CD4-positive, alpha-beta T cell treated with Interleukin-15 for 1 hour (primary cell): ENCODE data around the gene C1orf35.
A peak's percentile ranks its signal among the peaks of the same experiment; 100 is the strongest.

Experiments used
- DNase-seq: peaks from one replicate; pipeline ENCODE4 v3.0.0-alpha.2; 2020

Gene C1orf35

DNA sequence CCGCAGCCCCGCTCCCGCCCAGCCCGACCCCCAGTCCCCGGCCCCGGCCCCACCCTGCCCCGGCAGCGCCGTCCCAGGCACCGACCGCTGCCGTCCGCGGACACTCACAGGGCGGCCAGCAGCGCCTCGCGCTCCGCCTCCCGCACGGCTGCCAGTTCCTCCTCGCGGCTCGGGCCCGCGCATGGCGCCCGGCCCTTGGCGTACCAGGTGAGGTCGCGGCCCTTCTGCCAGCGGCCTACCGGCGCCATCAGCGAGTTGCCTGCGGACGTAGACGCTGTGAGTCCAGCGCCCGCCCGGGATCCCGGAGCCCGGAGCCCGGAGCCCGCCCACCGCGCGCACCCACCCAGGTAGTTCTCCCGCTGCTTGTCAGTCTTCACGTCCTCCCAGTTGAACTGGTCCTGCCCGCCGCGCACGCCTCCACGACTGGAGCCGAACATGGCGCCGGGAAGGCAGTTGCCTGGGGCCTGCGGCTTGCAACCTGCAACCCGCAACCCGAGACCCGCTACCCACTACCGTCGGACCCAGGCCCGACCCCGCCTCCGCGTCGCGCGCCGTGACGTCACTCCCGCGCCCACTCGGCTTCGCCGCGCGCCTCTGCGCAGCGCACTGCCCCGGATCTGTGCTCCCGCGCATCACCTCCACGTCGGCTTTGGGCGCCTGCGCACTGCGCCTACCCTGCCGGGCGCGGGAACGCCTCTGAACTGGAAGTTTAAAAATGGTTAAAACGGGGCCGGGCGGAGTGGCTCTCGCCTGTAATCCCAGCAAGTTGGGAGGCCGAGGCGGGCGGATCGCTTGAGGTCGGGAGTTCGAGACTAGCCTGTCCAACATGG lies at the start of gene C1orf35:
Gene C1orf35 (minus strand): TSS at position 535 of the 830 bp plus-strand sequence. CDS start 98 bp downstream, at position 437.
- DNase-seq, result peak; percentile 93

DNA sequence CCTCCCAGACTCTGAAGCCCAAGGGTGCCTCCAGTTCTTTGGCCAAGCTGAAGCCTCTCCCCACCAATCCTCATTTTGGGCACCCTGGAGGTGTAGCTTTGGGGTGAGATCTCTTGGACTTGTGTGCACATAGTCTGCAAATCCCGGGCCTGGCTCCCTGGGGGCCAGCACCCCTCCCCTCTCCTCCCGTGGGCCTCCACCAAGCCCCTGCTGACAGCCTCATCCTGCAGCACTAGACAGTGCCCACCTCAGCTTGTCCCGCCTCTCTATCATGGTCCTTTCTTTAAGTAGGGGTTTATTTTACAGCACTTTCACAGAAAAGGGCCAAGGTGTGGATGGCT lies 49.8 kb upstream of the C1orf35 start:
- DNase-seq, result no peak

GRCh38 chr1:228152097-228152917 lies 49.2 kb upstream of the C1orf35 start:
- DNase-seq, result no peak

GRCh38 chr1:228151180-228151925 lies 48.2 kb upstream of the C1orf35 start:
- no peak for DNase-seq

DNA sequence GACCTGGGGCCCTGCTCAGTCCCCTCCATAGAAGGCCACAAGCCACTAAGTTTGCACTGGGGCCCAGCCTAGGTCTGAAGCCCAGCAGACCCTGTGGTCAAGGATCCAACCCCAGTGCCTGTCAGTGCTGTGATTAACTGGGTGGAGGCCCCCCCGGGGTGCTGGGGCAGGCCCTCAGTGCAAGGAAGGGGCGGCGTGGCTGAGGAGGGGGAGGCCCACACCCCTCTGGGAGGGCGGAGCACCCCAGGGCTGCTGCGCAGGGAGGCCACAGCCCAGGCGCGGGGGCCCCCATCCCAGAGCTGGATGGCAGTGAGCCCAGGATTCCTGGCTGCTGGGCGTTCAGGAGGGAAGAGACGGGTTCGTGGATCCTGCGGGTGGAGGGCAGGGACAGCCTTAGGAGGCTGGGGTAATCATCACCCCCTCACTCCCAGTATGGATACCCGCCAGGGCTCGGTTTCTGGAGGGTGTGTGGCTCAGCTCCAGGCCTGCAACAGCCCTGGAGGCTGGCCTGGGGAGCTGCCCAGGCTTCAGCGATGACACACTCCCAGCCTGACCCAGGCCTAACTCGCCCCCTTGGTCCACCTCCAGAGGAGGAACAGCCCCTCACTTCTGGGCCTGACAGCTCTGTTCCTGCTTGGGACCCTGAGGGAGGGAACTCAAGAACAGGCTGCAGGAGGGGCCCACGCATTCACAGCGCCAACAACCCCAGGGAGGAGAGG lies 47.5 kb upstream of the C1orf35 start:
- no peak for DNase-seq

- no peak for DNase-seq
Measured at GRCh38 chr1:228150120-228150460, 47.0 kb upstream of the C1orf35 start.

DNA sequence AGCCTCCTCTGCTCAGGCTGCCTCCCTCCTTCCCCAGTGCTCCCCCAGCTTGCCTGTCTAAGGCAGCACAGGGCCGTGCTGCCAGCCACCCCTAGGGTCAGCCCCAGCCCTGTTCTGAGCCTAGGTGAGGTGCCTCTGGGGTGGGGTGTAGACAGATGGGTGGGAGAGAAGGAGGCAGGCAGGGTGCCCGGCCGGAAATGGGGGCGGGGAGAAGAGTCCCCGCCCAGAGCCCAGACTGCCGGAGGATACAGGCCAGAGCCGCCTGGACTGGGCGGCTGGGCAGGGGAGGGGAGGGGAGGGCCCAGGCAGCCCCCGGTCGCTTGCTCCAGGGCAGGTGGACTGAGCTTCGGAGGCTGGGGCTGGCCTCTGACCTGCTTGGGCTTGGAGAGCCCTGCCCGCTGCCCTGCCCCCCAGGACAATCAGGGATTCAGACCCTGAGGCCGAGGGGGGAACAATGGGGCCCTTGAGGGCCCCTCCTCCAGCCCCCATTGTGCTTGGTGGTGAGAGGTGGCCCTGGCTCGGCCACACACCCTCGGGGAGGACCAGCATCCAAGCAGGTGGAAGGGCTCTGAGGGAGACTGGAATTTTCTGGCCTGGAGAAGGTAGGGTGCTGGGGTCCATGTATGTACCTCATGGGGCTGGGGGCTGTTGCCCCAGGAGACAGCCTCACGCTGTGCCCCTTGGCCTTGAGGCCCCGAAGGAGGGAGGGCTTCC lies 46.4 kb upstream of the C1orf35 start, which contains the start of gene GJC2:
Gene GJC2 (plus strand): TSS at position 525 of the 714 bp plus-strand sequence. CDS start 7,829 bp downstream, outside the sequence.
- no peak for DNase-seq

GRCh38 chr1:228148935-228149405 lies 45.8 kb upstream of the C1orf35 start:
- no peak for DNase-seq

DNA sequence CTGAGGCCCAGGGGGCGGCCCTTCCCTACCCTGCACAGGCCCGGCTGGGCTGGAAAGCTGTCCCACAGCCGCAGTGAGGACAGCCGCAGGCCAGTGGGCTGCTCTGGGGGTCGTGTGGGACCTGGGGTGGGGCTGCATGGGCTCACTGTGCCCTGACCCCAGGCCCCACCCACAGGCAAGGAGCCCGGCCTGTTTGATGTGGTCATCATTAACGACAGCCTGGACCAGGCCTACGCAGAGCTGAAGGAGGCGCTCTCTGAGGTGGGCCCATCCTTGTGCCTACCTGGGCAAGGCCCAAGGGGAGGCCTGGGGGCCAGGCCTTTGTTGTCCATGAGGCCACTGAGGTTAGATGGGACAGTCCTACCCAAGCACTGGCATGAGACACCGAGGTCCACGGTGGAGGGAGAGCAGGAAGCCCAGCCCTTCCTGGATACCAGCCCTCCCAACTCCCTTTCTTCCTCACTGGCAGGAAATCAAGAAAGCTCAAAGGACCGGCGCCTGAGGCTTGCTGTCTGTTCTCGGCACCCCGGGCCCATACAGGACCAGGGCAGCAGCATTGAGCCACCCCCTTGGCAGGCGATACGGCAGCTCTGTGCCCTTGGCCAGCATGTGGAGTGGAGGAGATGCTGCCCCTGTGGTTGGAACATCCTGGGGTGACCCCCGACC lies 45.2 kb upstream of the C1orf35 start:
- no peak for DNase-seq

- DNase-seq, result no peak
Measured at GRCh38 chr1:228147768-228148167, 44.6 kb upstream of the C1orf35 start.

DNA sequence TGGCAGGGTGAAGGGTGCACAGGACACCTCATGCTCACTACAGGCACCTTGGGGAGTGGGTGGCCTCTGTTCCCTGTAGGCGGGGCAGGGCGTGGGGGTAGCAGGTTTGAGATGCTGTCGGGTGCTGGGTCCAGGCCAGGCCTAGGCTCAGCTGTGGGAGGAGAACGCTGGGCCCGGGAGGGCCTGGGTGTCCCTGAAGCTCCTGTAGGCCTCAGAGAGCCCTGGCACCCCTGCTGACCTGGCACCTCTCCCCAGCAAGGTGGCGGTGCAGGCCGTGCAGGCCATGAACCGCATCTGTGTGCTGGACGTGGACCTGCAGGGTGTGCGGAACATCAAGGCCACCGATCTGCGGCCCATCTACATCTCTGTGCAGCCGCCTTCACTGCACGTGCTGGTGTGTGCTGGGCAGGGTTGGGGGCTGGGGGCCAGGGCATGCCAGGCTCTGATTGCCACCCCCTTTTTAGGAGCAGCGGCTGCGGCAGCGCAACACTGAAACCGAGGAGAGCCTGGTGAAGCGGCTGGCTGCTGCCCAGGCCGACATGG lies 44.1 kb upstream of the C1orf35 start:
- DNase-seq, result no peak

- no peak for DNase-seq
Measured at GRCh38 chr1:228146417-228147150, 43.5 kb upstream of the C1orf35 start.

- no peak for DNase-seq
Measured at GRCh38 chr1:228145463-228146416, 42.6 kb upstream of the C1orf35 start.

DNA sequence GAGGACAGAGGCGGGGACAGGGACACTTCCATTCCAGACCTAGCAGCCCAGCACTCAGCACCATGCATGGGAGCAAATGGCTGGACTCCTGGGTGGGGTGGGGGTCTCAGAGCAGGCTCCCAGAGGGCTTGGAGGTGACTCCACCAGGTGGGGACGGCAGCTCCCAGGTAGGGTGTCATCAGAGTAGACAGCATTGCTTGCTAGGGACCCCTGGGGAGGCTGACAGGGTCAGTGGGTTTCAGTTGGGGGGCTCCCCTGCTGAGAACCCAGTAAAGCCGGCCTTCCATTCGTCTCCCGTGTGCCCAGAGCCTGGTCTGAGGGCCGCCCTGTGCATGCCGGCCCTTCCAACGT lies 41.8 kb upstream of the C1orf35 start:
- DNase-seq, result no peak

GRCh38 chr1:228144193-228144992 lies 41.3 kb upstream of the C1orf35 start:
- no peak for DNase-seq

DNA sequence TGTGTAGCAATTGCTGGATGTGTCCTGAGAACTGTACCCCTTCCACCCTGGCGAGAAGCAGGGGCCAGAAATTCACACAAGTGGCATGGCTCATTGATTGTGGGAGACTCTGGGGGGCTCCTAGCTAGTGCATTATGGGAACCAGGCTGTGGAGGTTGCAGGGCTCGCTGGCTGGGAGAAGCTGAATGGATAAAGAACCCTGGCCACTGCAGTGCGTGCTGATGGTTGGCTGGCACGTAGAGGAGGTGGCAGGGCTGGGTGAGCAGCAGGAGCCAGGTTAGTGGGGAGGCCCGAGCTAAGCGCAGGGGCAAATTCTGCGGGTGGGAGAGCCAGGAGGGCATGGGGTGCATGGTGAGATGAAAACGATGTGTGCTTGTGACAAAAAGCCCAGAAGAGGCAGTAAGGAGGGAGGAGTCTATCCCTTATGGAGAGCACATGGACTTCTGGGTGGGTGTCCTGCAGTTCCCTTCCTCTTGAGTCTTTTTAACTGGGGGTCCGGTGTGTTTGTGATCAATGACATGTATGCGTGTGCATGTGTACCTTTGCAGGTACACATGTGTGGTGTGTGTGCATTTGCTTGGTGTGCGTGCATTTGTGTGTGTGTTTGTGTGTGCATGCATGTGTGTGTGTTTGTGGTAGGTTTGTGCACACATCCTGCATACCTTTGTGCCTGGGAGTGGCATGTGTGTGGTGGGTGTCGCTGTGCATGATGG lies 40.5 kb upstream of the C1orf35 start:
- no peak for DNase-seq

- no peak for DNase-seq
Measured at GRCh38 chr1:228142701-228143136, 39.6 kb upstream of the C1orf35 start.
